ENCODE measurements around the gene SIX3. TPM values are rescaled to one million over a fixed set of nuclear protein-coding genes. Genes with fewer than 3 reads are reported as not detected.
A peak's percentile ranks its signal among the peaks of the same experiment; 100 is the strongest.

The SIX3 gene
- total and polyA plus RNA-seq, 11 donors = not detected

DNA sequence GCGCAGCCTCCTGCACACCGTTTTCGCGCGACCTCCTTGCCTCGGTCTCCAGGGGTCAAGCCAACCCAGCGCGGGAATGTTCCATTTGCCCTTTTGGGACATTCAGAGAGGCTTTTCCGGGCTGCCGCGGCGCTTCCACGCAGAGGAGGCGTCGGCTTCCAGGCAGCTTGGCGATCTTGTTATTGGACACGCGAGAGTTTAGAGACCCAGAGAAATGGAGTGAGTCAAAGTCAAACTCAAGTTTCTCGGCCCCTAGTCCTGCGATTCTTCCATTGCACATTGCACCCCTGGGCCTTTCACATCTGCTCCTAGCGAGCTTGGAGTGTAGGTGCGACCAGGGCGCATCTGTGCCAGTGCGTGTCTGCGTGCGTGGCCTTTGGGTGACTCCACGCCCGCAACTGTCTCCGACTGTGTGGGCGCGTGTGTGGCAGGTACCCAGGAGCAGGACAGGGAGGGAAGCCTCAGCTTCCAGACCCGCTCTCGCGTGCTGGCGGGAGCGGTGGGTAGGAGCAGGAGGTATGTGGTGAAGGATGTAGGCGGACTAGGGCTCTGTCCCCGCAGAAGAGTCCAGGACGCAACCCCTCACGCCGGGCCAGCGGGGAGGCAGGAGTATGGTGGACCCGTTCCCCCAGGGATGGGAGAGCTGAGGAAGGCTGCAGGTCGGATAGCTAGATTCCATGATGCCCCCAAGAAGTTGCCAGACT, 13.5 kb downstream of the SIX3 start:
- H3K4me1 ChIP-seq = peaks cover 0 to 36% (median 28%) of the 10 kb centered on the region in 12 donors
- DNase-seq (no peak), ATAC-seq (no peak)
- no peaks in the 10 kb centered on the region for H3K36me3 ChIP-seq
- intact Hi-C loops (cut with DNase I) = loop anchor here (1.0 to 10.0 kb wide), 19 partner anchors 238 to 913 kb away; no protein-coding TSS in a partner anchor
- peaks cover 27 to 94% (median 63%) of the 10 kb centered on the region in 9 donors for H3K27me3 ChIP-seq
- TF ChIP-seq, protein P1, sequence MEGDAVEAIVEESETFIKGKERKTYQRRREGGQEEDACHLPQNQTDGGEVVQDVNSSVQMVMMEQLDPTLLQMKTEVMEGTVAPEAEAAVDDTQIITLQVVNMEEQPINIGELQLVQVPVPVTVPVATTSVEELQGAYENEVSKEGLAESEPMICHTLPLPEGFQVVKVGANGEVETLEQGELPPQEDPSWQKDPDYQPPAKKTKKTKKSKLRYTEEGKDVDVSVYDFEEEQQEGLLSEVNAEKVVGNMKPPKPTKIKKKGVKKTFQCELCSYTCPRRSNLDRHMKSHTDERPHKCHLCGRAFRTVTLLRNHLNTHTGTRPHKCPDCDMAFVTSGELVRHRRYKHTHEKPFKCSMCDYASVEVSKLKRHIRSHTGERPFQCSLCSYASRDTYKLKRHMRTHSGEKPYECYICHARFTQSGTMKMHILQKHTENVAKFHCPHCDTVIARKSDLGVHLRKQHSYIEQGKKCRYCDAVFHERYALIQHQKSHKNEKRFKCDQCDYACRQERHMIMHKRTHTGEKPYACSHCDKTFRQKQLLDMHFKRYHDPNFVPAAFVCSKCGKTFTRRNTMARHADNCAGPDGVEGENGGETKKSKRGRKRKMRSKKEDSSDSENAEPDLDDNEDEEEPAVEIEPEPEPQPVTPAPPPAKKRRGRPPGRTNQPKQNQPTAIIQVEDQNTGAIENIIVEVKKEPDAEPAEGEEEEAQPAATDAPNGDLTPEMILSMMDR (IDR thresholded peaks at IDR 0.05) = no peak
- no peak for TF ChIP-seq POLR2A (IDR thresholded peaks at IDR 0.05)
- H3K27ac ChIP-seq = no peak overlapping the region
- peak overlapping the region; percentile 0 to 47 (median 31) for H3K4me3 ChIP-seq
- WGBS, 4 donors = 4 to 6% (median 4%) methylated on average over 23 to 44 of the region's 44 CpGs
- no peaks in the 10 kb centered on the region for H3K9me3 ChIP-seq

- TF ChIP-seq, protein P1 (IDR thresholded peaks at IDR 0.05) = peak; percentile 76 to 94 (median 88)
- no peak for TF ChIP-seq POLR2A (IDR thresholded peaks at IDR 0.05)
- H3K27ac ChIP-seq = no peak overlapping the region
- peaks cover 27 to 86% (median 59%) of the 10 kb centered on the region in 9 donors for H3K27me3 ChIP-seq
- 7 to 17% (median 11%) methylated on average over 22 to 38 of the region's 38 CpGs for WGBS, 4 donors
- ATAC-seq (peak; percentile 74 to 88 (median 82)), DNase-seq (peak; percentile 63 to 88 (median 72))
- H3K9me3 ChIP-seq = no peaks in the 10 kb centered on the region
- intact Hi-C loops (cut with DNase I) = loop anchor here (1.0 to 10.0 kb wide), 17 partner anchors 241 to 911 kb away; no protein-coding TSS in a partner anchor
- H3K36me3 ChIP-seq = no peaks in the 10 kb centered on the region
- H3K4me1 ChIP-seq = peaks cover 0 to 35% (median 28%) of the 10 kb centered on the region in 12 donors
- H3K4me3 ChIP-seq = peak overlapping the region; percentile 0 to 47 (median 31)
Observed at GRCh38 chr2:44955593-44956392, 14.3 kb downstream of the SIX3 start.

DNA sequence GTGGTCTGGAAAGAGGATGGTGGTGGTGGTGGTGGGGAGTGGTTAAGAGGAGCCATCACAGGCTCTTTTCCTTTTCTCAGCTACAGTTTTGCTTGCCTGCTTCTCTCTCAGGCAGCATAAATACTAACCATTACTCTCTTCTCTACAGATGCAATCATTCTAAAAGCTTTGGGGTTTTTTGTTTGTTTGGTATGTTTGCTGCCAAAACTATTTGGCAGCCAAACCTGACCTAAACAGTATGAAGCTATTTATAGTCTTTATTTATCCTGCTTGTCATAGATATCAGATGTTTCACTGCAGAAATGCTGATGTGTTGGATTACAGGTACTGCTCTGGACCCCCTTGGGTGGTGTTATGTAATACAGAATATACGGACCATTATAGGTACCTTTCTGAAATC, 15.3 kb downstream of the SIX3 start:
- no peak for DNase-seq
- no peak for ATAC-seq
- no peaks in the 10 kb centered on the region for H3K36me3 ChIP-seq
- H3K4me1 ChIP-seq = peaks cover 0 to 32% (median 25%) of the 10 kb centered on the region in 12 donors
- no peak for TF ChIP-seq POLR2A (IDR thresholded peaks at IDR 0.05)
- TF ChIP-seq, protein P1 (IDR thresholded peaks at IDR 0.05) = no peak
- no peak overlapping the region for H3K27ac ChIP-seq
- no peaks in the 10 kb centered on the region for H3K9me3 ChIP-seq
- H3K27me3 ChIP-seq = peaks cover 27 to 82% (median 52%) of the 10 kb centered on the region in 9 donors
- no peak overlapping the region for H3K4me3 ChIP-seq
- intact Hi-C loops (cut with DNase I) = loop anchor here (1.0 to 10.0 kb wide), 10 partner anchors 242 to 912 kb away; no protein-coding TSS in a partner anchor
- 58 to 68% (median 60%) methylated on average over 1 of the region's 1 CpG for WGBS, 4 donors
